Dendritic cell treated with granulocyte-macrophage colony-stimulating factor and Interleukin-4, amounts not matched to agents 40 ng/mL and 50 ng/mL, for 4 days (primary cell): ENCODE measurements around the gene NDUFB8.
A peak's percentile ranks its signal among the peaks of the same experiment; 100 is the strongest.

Experiments used
- H3K27ac Mint-ChIP-seq: one replicate; pipeline ENCODE4 v1.8.0; 2022; ENCODE audit warnings: mild to moderate bottlenecking, mixed read lengths
- H3K27me3 Mint-ChIP-seq: one replicate; pipeline ENCODE4 v1.8.0; 2022; ENCODE audit warnings: mild to moderate bottlenecking, mixed read lengths
- H3K36me3 Mint-ChIP-seq: one replicate; pipeline ENCODE4 v1.8.0; 2022; ENCODE audit warnings: low read depth, mixed read lengths
- H3K4me1 Mint-ChIP-seq: one replicate; pipeline ENCODE4 v1.8.0; 2022; ENCODE audit warnings: low read depth, mixed read lengths
- H3K4me3 Mint-ChIP-seq: one replicate; pipeline ENCODE4 v1.8.0; 2022; ENCODE audit warnings: mild to moderate bottlenecking, moderate library complexity, mixed read lengths
- H3K9me3 Mint-ChIP-seq: one replicate; pipeline ENCODE4 v1.8.0; 2022; ENCODE audit warnings: mixed read lengths
- intact Hi-C: fragments of 100-400 bp; cut with micrococcal nuclease; formaldehyde crosslinking; loops from one replicate; pipeline ENCODE4 v1.15.0; 2022

Gene NDUFB8

DNA sequence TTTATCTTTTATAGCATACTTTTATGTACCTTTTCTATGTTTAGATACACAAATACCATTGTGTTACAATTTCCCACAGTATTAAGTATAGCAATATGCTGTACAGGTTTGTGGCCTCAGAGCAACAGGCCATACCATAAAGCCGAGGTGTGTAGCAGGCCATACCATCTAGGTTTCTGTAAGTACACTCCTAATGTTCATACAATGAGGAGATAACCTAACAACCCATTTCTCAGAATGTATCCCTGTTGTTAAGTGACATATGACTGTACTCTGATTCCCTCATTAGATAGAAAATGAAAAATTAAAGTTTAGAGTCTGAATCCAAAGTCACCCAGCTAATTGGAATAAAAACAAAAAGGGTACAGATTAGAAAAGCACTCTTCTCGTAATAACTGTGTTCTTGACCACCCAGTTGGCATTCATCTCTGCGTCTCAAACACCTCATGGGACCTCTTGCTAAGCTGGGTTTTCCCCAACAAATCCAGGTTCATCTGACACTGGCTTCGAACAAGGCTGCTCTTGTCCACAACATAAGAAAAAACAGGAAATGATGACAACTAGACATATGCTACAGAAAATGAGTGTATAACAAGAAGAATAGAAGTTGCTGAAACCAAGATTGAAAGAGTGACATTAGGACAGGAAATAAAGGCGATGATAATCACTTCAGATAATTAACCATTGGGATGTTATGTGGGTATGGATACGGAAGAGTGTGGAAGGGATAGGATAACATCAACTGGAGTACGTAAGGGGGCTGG lies 1.4 kb downstream of the NDUFB8 start:
- Mint-ChIP-seq H3K9me3 (no peaks in the 10 kb centered on the region), H3K4me1 (peaks cover 12% of the 10 kb centered on the region), H3K27me3 (no peaks in the 10 kb centered on the region), H3K4me3 (peak overlapping the region; percentile 100), H3K36me3 (peaks cover 59% of the 10 kb centered on the region), H3K27ac (peak overlapping the region; percentile 94)
- intact Hi-C loops = no loop called here

DNA sequence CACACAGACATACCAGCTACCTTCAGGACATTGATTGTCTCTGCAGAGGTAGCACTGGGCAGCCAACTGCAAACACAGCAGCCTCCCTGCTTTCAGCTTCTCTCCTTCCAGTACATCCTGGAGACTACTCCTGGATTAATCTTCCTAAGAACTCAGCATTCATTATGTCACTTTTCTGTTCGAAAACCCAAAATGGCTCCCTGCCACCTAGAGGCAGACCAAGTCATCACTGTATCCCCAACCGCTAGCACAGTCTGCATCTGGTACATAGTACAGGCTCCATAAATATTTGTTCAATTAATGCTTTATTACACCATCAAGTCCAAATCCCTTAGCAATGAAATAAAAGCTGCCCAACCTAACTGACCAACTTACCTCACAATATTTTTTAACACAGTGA lies 5.0 kb downstream of the NDUFB8 start:
- no peaks in the 10 kb centered on the region for H3K9me3 Mint-ChIP-seq
- intact Hi-C loops = no loop called here
- peaks cover 6% of the 10 kb centered on the region for H3K4me1 Mint-ChIP-seq
- H3K4me3 Mint-ChIP-seq = no peak overlapping the region
- H3K27ac Mint-ChIP-seq = no peak overlapping the region
- peaks cover 11% of the 10 kb centered on the region for H3K27me3 Mint-ChIP-seq
- peaks cover 73% of the 10 kb centered on the region for H3K36me3 Mint-ChIP-seq

DNA sequence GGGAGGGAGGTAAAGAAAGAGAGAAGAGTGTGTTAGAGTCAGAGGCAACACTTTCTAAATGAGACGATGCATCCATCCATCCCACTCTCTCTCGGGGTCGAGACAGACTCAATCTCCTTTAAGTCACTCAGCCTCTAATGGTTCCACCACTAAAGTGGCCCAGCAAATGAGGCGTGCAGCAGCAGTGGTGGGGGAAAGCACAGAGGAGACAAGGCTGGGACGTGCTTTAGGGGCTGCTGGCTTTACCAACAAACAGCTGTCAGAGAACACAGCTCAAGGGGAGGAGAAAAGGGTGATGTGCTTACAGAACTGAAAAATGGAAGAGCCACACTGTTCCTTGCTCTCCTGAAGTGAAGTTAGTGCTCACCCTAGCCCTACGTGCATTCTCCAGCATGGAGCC lies 5.5 kb downstream of the NDUFB8 start:
- peaks cover 72% of the 10 kb centered on the region for H3K36me3 Mint-ChIP-seq
- no peaks in the 10 kb centered on the region for H3K9me3 Mint-ChIP-seq
- intact Hi-C loops = no loop called here
- no peak overlapping the region for H3K27ac Mint-ChIP-seq
- H3K27me3 Mint-ChIP-seq = peaks cover 13% of the 10 kb centered on the region
- peaks cover 10% of the 10 kb centered on the region for H3K4me1 Mint-ChIP-seq
- no peak overlapping the region for H3K4me3 Mint-ChIP-seq

- Mint-ChIP-seq H3K27me3 (peaks cover 20% of the 10 kb centered on the region), H3K36me3 (peaks cover 68% of the 10 kb centered on the region), H3K4me1 (peaks cover 8% of the 10 kb centered on the region), H3K27ac (no peak overlapping the region), H3K9me3 (no peaks in the 10 kb centered on the region), H3K4me3 (no peak overlapping the region)
- intact Hi-C loops = no loop called here
Measured at GRCh38 chr10:100522945-100523344, 6.7 kb downstream of the NDUFB8 start.

DNA sequence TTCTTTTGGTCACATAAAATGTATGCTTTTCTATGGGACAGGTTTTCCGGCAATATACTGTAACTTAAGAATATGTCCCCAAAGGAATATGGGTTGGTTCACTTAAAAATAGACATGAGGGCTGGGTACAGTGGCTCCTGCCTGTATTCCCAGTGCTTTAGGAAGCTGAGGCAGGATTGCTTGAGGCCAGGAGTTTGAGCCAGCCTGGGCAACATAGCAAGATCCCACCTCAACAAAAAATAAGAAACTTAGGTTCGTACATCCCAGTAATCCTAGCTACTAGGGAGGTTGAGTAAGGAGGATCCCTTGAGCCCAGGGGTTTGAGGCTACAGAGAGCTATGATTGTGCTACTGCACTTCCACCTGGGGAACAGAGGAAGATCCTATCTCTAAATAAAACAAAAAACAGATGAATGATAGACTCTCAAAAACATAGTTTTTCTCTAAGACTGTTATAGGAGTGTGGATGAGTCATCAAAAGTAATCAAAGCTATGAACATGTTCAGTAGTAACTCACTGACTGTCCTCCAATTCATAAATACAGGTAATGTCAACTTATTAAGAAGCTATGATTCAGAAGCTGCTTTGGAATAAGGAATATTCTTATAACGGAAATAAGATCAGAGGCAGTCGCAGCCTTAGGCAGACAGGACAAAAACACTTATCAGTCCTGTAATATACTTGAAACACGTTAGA lies 7.4 kb downstream of the NDUFB8 start:
- Mint-ChIP-seq H3K9me3 (no peaks in the 10 kb centered on the region), H3K27ac (no peak overlapping the region), H3K27me3 (peaks cover 21% of the 10 kb centered on the region), H3K4me1 (peaks cover 8% of the 10 kb centered on the region), H3K36me3 (peaks cover 61% of the 10 kb centered on the region), H3K4me3 (no peak overlapping the region)
- intact Hi-C loops = no loop called here

DNA sequence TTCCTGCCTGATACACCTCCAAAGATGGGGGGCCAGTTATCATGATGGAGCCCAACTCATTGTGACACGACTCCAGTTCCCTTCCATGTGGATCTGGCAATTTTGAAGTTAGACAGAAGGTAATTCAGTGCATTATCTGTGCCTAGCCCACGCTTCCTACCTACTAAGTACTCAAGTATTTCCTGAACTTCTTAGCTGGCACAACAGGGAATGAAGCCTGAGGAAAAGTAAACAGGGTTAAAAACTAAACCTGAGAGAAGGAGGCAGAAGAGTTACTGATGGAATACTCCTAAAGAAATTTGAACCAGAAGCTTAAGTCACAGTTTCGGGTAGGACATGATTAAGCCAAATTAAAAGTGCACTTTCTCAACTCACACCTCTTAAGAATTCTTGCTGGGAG lies 8.9 kb downstream of the NDUFB8 start:
- Mint-ChIP-seq H3K9me3 (no peaks in the 10 kb centered on the region), H3K27ac (no peak overlapping the region), H3K36me3 (peaks cover 58% of the 10 kb centered on the region), H3K4me3 (no peak overlapping the region), H3K4me1 (peaks cover 8% of the 10 kb centered on the region), H3K27me3 (peaks cover 21% of the 10 kb centered on the region)
- intact Hi-C loops = no loop called here

GRCh38 chr10:100519311-100520051 lies 10.2 kb downstream of the NDUFB8 start, which contains the start of gene SEC31B:
TSS of gene SEC31B (minus strand) at chr10:100519861. CDS start at chr10:100516952, 2,909 bp downstream.
- Mint-ChIP-seq H3K27ac (no peak within 1 kb of the TSS), H3K4me3 (peak within 1 kb of the TSS; percentile 50), H3K36me3 (peaks cover 50% of the 10 kb centered on the region), H3K27me3 (peaks cover 21% of the 10 kb centered on the region), H3K4me1 (peaks cover 8% of the 10 kb centered on the region), H3K9me3 (no peaks in the 10 kb centered on the region)
- intact Hi-C loops = no loop called here

- H3K4me3 Mint-ChIP-seq = no peak overlapping the region
- peaks cover 50% of the 10 kb centered on the region for H3K36me3 Mint-ChIP-seq
- H3K27ac Mint-ChIP-seq = no peak overlapping the region
- no peaks in the 10 kb centered on the region for H3K9me3 Mint-ChIP-seq
- peaks cover 8% of the 10 kb centered on the region for H3K4me1 Mint-ChIP-seq
- intact Hi-C loops = loop anchor here (1.0 kb wide), 1 partner anchor 84 kb away; no protein-coding TSS in a partner anchor
- peaks cover 21% of the 10 kb centered on the region for H3K27me3 Mint-ChIP-seq
Measured at GRCh38 chr10:100518761-100519241, 10.9 kb downstream of the NDUFB8 start.

- peaks cover 21% of the 10 kb centered on the region for H3K27me3 Mint-ChIP-seq
- intact Hi-C loops = no loop called here
- no peak overlapping the region for H3K27ac Mint-ChIP-seq
- H3K36me3 Mint-ChIP-seq = peaks cover 38% of the 10 kb centered on the region
- H3K4me3 Mint-ChIP-seq = no peak overlapping the region
- no peaks in the 10 kb centered on the region for H3K9me3 Mint-ChIP-seq
- H3K4me1 Mint-ChIP-seq = peaks cover 8% of the 10 kb centered on the region
Measured at GRCh38 chr10:100516847-100517246, 12.8 kb downstream of the NDUFB8 start.

DNA sequence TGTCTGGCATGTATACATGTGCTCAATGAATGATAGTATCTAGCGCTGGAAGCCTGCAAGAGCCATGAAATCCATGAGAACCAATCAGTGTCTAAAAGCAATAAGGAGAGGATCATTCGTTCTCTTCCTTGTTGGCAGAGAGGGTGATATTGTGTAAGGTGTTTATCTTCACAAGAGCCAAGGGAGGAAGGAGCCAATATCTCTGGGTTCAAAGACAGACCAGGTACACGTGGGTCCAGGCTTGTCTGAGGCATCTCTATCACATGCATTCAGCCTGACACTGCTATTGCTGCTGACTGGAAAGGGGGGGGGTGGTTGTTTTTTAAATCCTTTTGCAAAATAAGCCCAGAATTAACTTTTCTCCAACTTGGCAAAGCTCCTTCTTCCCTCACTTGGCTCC lies 14.1 kb downstream of the NDUFB8 start:
- Mint-ChIP-seq H3K27me3 (peaks cover 19% of the 10 kb centered on the region), H3K36me3 (peaks cover 37% of the 10 kb centered on the region), H3K4me3 (no peak overlapping the region), H3K4me1 (peaks cover 15% of the 10 kb centered on the region), H3K27ac (no peak overlapping the region), H3K9me3 (no peaks in the 10 kb centered on the region)
- intact Hi-C loops = no loop called here

DNA sequence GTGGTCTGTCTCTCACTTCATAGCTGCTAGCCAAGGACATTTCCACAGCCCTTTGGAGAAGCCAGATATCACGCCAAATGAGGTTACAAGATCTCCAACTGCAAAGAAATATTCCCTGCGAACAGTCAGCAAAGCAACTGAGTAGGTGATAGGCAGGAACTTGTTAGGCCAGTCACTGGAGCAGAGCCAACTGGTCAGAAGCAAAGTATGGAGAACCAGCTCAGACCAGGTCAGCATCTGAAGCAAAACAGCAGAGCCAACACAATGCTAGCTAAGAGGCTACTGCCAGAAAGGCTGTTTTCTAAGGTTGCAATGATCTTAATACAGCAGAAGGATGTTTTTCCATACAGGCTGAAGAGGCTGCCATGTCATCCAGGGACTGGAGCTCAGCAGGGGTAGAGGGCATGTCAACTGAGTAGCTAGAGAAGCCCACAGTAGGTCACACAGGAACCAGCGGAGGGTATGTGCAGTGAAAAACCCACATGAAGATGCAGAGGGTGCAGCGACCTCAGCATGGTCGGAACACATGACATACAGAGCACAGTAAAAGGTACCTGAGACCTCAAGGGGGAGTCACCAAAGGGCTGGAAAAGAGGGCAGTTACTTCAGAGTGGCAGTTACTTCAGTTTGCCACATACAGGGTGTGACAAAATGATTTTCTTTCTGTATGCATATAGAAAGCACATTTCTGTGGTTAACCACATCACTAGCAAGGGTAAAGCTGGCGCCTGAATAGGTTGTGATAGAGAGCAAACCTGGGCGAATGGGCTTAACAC lies 18.9 kb downstream of the NDUFB8 start:
- Mint-ChIP-seq H3K4me1 (peaks cover 9% of the 10 kb centered on the region), H3K27me3 (no peaks in the 10 kb centered on the region), H3K36me3 (peaks cover 55% of the 10 kb centered on the region), H3K27ac (no peak overlapping the region), H3K4me3 (no peak overlapping the region), H3K9me3 (no peaks in the 10 kb centered on the region)
- intact Hi-C loops = no loop called here

DNA sequence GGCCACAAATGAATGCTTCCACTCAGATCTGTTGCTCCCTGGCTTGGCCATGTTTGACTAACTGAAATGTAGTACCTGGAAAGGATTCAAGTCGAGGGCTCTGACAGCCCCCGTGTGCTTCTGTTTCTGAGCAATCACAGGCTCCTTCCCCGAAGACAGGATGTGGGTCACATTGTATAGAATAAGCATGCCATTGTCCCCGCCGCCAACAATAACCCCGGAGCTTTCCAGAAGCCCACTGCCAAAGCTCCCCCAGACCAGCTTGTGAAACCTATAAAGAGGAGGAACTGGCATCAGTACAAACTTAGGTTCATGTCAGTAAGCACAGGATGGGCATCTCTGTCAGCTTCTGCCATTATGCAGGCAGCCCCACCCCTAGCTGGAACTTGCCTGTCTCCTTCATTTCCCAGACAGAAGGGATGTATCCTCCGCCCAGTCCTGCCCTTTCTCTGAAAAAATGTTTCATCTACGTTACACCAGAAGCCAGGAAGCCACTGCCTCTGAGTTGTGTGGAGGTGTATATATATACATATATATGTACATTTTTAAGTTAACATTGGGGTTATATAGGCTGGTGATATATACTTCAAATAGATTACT lies 20.3 kb downstream of the NDUFB8 start:
- H3K4me3 Mint-ChIP-seq = no peak overlapping the region
- H3K27me3 Mint-ChIP-seq = no peaks in the 10 kb centered on the region
- H3K4me1 Mint-ChIP-seq = peaks cover 9% of the 10 kb centered on the region
- H3K27ac Mint-ChIP-seq = no peak overlapping the region
- H3K9me3 Mint-ChIP-seq = no peaks in the 10 kb centered on the region
- peaks cover 64% of the 10 kb centered on the region for H3K36me3 Mint-ChIP-seq
- intact Hi-C loops = loop anchor here (2.0 kb wide), 1 partner anchor 171 kb away; no protein-coding TSS in a partner anchor

DNA sequence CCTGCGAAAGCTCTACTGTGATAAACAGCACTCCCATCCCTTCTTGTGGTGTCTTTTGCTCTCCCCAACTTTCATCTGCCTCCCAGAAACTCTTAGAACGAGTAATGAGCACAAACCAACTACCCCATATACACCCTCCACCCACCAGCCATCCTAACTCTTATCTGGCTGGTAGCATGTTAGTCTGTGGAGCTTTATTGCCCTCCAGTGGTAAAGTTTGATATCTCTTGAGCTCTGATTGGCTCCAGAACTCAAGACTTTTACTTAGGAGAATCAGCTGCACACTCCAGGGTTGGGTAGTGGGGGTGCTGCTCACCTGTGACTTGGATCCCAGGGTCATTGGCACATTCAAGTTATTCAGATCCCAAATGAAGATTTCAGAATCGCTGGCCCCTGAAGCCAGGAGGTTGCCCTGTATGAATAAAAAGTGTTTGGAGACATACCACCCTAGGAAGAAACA lies 20.9 kb downstream of the NDUFB8 start:
- Mint-ChIP-seq H3K9me3 (no peaks in the 10 kb centered on the region), H3K27ac (no peak overlapping the region), H3K4me3 (no peak overlapping the region), H3K36me3 (peaks cover 62% of the 10 kb centered on the region), H3K27me3 (no peaks in the 10 kb centered on the region), H3K4me1 (peaks cover 9% of the 10 kb centered on the region)
- intact Hi-C loops = loop anchor here (1.0 to 2.0 kb wide), 2 partner anchors 74 to 170 kb away; no protein-coding TSS in a partner anchor
